Effector CD8-positive, alpha-beta T cell (primary cell): ENCODE measurements around the gene FN1.

ENCODE experiments used
- DNase-seq: peaks from one replicate; lab custom pipeline; 2025; lab: John Stamatoyannopoulos, UW
- total RNA-seq, 4 experiments: gene quantifications; one replicate each; lab custom pipeline; 2026; lab: John Stamatoyannopoulos, UW

Gene FN1
- total RNA-seq, result 0 to 4.2 (median 1.2) reads per million in 4 experiments

DNA sequence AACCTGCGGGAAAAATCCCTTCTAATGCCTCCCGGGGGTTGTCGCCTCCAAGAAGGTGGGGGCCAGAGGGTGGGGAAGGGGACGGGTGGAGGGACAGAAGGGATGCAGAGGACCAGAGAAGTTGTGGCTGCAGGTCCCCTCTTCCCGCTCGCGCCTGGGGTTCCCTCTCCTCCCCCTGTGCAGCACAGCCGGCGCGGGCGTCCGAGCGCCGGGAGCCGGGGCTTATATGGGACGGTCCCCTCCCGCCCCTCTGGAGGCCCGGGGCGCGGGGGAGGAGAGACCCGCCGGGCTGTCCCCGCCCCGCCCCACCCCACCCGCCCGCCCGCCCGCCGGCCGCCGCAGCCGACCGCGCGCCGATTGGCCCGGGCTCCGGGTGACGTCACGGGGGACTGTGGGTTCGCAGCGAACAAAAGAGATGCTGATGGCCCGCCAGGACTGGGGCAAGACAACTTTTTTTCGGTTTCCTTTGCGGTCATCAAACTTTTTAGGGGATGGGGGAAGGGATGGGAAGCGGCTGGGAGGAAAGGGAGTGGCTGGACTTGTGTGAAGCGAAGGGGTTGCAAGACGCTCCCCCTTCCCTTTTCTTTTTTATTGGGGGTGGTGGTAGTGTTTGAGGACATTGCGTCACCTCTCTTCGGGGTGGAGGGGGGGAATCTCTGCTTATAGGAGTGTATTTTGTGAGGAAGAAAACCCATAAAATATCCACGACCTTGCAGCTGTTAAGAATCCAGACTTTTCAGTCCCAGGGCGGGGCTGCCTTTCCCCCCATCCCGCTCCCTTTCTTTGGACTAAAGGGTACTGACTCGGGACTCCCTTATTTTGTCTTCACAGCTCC is at the start of gene FN1:
FN1 (minus strand) TSS at position 199 of the 835 bp plus-strand sequence. CDS start 266 bp downstream, outside the sequence.
- peak; percentile 27 for DNase-seq

DNA sequence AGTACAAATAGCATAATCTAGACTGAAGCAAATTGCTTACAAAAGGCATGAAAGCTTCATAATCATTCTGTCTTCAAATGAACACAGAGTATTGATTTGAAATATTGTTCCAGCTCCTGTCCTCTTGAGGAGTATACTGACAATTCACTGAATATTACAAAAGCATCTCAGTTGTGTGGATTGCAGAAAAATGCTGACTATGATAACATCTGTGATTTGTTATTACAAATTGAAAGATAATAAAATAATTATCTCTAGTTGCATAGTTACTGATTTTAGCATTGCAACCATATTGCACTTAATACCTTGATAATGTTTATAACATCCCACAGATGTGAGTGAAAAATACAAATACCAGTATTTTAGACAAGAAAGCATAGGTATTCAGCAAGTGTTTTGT is 49.2 kb upstream of the FN1 start:
- no peak for DNase-seq

DNA sequence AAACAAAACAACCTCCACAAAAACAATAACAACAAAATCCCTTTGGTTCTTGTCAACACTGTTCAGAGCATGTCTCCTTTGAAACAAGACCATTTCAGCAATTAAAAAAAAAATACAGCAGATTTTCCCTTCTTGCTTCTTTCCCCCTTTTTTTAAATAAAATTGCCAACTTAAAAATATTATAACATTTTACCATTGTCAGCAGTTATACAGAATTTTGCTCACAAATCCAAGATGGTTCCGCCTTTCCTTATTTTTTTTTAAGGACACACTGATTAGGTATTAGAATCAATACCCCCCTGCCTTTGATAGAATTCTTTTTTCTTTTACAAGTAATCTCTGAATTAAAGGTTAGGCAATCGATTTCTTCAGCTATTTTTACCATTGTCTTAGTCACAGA is 48.7 kb upstream of the FN1 start:
- DNase-seq, result no peak

DNA sequence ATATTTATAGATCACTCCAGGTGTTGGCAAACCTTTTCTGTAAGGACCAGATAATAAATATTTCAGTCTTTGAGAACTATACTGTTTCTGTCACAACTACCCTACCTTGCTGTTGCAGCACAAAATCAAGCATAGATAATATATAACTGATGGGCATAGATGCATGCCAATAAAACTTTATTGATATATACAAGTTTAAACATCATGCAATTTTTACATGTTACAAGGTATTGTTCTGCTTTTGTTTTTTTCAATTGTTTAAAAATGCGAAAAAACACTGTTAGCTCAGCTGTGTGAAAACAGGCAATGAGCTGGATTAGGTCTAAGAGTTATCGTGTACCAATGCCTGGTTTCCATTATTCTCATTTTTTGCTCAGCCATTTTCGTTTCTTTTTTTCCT is 47.6 kb upstream of the FN1 start:
- DNase-seq, result no peak

DNA sequence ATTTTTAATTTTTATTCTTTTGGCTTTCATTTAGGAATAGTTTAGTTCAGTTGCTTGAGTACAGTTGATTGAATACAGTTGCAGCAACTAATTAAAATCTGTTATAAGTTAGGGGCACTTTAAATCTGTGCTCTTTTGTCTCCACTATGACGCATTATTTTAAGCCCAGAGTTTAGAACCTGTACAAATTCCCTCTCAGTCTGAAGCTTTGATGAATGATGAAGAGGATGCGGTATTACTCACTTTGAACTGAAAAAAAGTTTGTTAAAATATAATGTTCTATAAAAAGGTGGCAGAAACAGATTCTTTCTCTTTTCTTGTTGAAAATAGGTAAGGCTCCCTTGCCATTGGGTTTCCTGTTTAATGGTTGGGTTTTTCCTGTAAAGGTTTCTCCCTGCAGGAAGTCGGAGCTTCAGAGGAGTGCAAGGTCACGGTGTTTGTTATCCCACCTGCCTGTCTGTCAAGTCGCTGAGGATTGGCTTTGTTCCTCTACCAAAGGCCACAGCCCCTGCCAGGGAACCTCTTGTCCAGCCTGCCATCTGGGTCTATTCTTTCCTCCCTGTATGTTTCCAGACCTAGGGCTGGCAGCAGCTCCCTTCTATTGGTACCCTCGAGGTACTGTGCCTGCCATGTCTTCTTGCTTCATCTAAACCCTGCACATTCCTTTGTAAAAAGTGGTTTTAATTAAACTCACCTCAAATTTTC is 43.8 kb upstream of the FN1 start:
- DNase-seq, result no peak

DNA sequence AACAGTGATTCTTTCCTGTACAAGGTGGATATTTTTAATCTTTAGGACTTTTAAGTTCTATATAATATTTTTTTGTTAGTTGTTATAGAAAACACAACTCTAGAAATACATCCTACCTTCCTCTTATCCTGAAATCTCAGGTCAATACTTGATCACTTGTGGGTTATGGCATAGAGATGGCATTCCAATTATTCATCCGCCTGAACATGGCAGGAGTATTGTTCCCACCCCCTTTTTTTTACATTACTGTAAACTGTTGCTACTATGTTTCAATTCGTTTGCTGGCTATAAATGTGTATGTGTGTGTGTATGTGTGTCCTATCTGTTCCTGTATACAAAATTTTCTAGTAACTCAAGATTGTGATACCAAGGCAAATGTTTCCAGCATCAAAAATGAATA is 43.3 kb upstream of the FN1 start:
- no peak for DNase-seq

DNA sequence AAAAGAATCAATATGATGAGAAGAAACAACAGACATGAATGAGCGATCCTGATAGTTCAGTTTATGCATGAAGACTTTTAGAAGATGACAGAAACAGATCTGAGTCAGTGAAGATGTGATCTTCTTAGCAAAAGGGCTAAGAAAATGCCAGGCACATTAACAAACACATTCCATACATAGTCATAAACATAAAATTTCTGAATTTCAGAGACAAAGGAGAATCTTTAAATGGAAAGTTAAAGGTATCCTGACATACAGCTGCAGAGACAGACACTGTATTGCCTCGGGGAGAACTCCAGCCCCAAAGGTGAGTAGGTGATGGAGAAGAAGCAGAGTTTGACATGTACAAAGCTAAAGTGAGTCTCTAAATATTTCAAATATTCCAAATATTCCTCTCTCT is 40.6 kb upstream of the FN1 start:
- no peak for DNase-seq

DNA sequence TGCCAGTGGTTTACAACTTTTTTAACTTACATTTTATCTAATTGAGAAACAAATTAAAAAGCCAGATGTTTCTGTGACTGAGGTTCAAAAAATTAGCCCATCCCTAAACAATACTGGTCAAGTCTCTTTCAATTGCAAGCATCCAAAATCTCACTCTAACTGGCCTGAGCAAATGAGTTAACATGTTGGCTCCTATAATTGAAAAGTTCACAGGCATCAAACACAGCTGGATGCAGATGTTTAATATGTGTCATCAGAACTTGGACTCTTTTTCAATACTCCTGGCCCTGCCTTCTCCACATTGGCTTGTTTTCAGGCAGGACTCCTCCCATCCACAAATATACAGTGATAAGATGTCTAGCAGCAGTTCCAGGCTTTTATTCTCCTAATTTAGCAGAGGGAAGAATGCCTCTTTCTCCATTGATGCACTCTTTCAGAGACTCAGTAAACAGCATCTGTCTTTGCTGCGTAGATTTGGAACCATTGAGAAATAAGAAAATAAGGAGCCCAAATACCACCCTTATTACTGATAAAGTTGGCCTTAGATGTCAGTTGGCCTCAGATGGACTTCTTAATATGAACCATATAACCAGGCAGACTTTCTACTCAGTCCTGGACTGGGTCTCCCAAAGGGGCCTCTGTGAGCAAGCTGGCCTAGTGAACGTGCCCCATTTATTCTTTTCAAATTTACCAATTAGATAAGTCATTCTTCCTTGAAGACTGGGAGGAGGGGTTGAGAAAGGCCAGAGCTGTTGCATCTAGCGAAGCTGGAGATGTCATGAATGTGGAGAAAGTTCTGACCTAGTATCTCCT is 30.4 kb upstream of the FN1 start:
- no peak for DNase-seq

DNA sequence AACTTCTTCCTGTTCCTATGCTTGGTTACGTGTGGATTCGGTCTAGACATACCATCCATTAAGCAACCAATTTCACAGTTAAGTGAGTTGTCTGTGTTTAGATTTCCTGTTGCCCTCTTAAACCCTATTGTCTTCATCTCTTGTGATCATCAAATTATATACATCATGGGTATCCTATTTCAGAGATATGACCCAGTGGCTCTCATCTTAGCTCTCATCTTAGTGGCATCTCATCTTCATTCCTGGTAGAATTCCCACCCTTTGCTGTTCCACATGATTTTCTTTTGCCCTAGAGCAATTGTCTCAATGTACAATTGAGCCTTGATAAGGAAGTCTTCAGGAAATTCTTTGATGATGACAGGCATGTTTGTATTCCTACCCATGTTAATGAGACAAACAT is 29.4 kb upstream of the FN1 start:
- no peak for DNase-seq

DNA sequence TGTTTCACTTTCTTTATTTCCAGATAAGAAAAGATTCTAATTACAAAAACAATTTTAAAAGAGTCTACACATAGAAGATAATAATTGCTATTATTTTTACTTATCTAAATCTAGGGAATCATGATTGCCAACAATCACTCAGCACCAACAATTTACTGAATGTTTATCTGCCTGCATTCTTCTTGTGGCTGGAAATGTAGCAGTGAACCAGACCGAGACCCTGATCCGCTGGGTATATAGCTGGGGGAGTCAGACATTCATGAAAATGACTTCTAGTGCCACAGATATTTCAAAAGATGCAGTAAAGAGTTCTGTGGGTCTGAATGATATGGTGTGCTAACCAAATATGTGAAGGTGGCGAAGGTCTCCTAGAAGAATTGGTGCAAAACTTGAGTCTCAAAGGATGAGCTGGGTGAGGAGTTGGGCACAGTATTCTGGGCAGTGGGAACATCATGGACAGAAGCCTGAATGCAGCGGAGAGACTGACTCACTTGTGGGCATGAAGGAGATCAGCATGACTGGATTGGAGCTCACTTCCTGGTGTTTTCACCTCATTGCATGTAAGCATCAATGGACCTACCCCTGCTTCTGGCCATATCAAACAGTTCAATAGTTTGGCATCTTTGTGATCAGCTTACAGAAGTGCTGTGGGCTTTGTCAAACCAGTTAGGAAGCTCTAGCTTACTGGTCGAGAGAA is 26.1 kb upstream of the FN1 start:
- no peak for DNase-seq

DNA sequence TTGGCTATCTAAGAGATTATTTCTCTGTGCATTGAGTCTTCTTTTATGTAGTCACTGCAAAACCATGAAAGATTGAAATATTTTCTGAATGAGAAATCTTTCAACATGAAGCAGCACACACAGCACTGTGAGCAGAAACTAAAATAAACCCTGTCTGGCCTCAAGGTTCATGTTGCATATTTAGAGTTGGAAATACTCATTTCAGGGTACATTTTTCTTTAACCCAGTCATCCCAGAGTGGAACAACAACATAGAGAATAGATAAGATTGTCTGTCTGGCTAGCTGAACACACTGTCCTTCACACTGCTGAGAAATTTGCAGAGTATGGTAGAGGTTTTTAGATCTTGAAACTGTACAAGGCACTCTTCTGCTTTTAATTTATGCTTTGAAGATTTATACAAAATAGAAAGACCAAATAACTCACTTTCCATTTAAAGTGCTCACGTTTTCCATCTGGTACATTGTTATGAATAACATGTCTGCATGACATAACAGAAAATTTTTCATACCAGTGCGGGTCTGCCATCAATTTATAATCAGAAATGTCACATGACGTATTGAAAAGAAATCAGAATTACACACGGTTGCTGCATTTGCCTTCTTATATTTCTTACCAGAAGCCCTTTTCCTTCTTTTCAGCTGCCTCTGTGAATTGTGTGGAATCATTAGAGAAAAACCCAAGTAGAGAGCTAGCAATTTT is 25.0 kb upstream of the FN1 start:
- DNase-seq, result no peak

DNA sequence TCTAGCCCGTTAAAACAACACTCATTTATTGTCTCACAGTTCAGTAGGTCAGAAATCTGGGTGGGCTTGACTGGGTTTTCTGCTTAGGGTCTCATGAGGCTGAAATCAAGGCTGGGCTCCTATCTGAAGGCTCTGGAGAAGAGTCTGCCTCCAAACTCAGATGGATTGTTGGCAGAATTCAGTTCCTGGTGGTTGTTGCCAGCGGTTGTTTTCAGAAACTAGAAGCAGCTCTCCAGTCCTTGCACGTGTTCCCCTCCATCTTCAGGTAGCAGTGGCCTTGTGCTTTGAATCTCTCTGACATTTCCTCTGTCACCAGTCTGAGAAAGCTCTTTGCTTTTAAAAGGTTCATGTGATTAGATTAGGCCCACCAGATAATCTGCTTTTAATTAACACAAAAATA is 20.1 kb upstream of the FN1 start:
- no peak for DNase-seq

DNA sequence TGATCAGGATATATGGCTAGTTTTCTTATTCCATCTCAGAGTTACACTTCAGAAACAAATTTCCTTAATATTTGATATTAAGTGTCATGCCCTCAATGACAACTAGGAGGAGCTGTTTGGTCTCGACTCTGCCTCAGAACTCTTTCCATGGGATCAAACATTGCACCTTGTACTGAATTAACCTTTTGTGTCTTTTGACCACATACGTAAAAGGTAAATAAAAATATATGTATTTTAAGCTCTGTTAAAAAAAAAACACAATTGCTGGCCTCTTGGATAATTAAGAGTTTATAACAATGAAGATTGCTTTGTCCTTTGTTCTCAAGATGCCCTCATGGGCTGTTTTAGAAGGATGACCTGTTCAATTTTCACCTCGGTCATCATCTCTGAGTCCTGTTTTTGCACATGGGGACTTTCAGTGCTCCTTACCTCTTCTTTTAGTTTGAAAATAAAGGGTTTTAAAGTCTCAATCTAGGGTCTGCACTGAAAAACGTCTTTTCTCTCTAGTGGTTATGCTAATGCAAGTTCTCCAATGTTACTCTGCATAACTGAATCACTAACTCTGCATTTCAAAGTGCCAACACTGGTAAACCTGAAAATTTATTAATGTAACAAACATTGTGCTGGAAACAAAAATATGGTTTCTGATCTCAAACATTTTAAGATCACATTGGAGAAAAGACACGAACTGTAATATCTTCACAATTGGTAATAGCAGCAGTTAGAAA is 18.8 kb upstream of the FN1 start:
- DNase-seq, result no peak

DNA sequence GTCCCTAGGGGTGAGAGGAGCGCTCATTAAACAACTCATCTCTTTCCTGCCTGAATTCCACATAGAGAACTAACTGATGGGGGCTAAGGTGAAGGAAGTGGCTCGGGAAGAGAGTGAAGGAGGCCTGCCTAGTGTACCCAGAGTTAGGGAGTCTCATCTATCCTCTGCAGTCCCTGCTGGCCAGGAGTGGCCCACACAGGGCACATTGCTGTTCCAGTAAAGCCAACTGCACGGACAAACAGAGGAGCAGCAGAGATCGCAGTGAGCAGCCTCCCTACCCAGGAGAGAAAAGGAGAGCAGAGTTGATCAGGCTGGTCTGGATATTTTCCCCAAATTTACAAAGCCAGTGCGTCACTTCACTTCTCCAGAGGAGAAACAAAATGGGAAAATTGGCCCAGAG is 16.9 kb upstream of the FN1 start:
- no peak for DNase-seq

DNA sequence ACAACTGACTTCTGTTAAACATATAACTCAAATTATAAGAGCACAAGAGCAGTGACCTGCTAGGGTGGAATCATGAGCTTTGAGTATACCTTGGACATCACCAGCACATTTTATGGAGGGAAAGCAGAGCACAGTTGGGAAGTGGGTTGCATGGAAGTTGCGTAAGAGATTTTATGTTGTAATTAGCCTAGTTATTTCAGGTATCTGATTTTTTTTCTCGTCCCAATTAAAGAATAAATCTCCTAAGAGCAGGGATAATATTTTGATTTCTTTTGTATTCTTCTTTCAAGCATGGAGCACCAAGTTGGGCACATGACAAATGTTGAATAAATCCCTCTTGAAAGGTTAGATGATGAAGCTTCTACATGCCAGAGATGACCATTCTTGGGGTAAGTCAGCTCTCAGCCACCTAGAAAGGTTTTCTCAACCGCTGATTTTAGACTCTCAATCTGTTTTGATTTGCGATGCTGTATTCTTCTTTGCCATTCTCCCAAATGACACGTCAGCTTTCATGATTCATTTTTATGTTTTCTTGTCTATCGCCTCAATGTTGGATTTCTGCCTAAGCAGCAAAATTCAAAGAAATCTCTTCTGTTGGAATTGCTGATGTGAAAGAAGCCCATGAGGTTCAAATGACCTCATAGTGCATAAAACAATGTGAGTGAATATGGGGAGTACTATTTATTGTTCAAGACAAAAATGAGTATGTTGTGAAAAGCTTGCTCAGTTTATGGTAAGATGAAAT is 15.3 kb upstream of the FN1 start:
- no peak for DNase-seq

DNA sequence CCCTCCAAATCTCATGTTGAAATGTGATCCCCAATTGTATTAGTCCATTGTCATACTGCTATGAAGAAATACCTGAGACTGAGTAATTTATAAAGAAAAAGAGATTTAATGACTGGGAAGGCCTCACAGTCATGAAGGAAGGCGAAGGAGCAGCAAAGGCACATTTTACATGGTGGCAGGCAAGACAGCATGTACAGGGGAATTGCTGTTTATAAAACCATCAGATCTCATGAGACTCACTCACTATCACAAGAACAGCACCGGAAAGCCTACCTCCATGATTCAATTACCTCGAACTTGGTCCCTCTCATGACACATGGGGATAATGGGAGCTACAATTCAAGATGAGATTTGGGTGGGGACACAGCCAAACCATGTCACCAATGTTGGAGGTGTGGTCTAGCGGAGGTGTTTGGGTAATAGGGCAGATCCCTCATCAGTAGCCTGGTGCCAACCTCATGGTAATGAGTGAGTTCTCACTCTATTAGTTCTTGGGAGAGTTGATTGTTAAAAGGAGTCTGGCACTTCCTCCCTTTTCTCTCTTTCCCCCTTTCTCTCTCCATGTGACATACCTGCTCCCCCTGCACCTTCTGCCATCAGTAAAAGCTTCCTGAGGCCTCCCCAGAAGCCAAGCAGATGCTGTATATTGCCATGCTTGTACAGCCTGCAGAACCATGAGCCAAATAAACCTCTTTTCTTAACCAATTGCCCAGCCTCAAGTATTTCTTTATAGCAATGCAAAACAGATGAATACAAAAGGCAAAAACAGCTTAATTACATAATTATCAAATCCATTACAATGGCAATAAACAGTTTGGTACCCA is 14.5 kb upstream of the FN1 start:
- no peak for DNase-seq

DNA sequence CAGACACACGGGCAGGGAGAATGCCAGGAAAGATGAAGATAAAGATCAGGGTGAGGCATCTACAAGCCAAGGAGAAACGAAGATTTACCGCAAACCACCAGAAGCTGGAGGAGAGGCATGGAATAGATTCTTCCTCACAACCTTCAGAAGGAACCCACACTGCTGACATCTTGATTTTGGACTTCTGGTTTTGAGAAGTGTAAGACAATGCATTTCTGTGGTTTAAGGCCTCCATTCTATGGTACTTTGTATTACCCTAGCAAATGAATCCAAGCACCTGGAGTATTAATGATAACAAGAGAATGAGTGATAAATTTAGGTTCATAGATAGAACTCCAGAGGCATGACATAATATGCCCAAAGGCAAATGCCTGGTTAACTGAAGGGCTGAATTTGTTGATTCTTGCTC is 11.8 kb upstream of the FN1 start:
- DNase-seq, result no peak

DNA sequence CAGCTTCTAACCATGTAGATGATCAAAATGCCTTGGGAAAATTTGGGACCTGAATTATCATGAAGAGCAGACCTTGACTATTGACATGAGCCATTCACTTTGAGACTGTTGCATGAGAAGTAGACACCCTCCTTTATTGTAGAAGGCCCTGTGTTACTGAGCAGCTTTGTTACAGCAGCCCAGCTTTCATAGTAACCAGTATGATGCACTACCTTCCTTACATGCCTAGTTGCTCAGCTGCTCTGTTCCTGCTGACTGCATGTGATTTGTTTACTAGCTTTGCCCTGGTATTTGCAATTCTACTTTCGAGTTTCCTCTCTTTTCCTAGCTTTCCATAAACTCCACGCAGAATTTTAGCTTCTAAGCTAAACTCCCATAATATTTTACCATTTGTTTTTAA is 11.2 kb upstream of the FN1 start:
- DNase-seq, result no peak

DNA sequence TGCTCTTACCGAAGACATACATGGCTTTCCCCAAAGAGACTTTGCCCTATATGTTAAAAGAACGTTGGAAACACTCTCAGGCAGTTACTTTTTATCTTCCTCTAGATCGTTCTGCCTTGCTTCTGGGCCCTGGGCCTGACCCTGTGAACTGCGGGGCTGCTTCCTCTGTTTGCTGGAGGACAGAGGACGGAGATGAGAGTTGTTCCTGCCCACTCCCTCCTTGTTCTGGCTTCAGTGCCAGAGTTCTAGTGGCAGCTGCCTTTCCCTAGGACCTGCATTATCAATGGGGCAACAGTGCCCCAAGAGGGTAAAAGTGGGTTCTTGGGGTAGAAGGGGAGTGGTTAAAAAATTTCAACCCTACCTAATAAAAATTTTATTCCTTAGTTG is 6.5 kb upstream of the FN1 start:
- no peak for DNase-seq
